Neuronal stem cell (in vitro differentiated cells): ENCODE measurements around the gene KCNK3.

Source experiments
- DNase-seq: peaks from one replicate; pipeline ENCODE4 v3.0.0-alpha.2; 2013; ENCODE audit warnings: low spot score
- H2AFZ ChIP-seq: one replicate; pipeline ENCODE4 v1.6.1; 2013; ENCODE audit warnings: mild to moderate bottlenecking, low read length, inconsistent platforms
- H2AK5ac ChIP-seq: 2 replicates; pipeline ENCODE4 v1.6.1; 2013; ENCODE audit warnings: low read depth, mild to moderate bottlenecking, inconsistent platforms, low read length, moderate library complexity, mixed read lengths
- H2BK120ac ChIP-seq: 2 replicates; pipeline ENCODE4 v1.6.1; 2013; ENCODE audit warnings: low read depth, mild to moderate bottlenecking, inconsistent platforms, low read length, moderate library complexity, mixed read lengths
- H2BK12ac ChIP-seq: one replicate; pipeline ENCODE4 v1.6.1; 2013; ENCODE audit warnings: low read length, inconsistent platforms
- H2BK15ac ChIP-seq: 2 replicates; pipeline ENCODE4 v1.6.1; 2013; ENCODE audit warnings: mild to moderate bottlenecking, low read length, inconsistent platforms, mixed read lengths
- H2BK5ac ChIP-seq: one replicate; pipeline ENCODE4 v1.6.1; 2013; ENCODE audit warnings: inconsistent platforms, mild to moderate bottlenecking, low read length, moderate library complexity
- H3K14ac ChIP-seq: one replicate; pipeline ENCODE4 v1.6.1; 2013; ENCODE audit warnings: low read length, inconsistent platforms
- H3K18ac ChIP-seq: 2 replicates; pipeline ENCODE4 v1.6.1; 2013; ENCODE audit warnings: low read length, inconsistent platforms
- H3K23ac ChIP-seq: 2 replicates; pipeline ENCODE4 v1.6.1; 2013; ENCODE audit warnings: low read depth, mild to moderate bottlenecking, mixed read lengths, low read length, inconsistent platforms; ENCODE audit not compliant: poor library complexity
- H3K27ac ChIP-seq: replicated peaks from 3 replicates; pipeline ENCODE4 v1.5.1; 2013; ENCODE audit warnings: low read length, inconsistent platforms
- H3K27me3 ChIP-seq, 3 experiments: 2 replicates each; pipeline ENCODE4 v1.6.1; 2013; ENCODE audit warnings: low read length in 3 of 3, mild to moderate bottlenecking in 2 of 3, inconsistent platforms in 1 of 3, low read depth in 1 of 3, mixed read lengths in 1 of 3, moderate library complexity in 1 of 3; ENCODE audit not compliant: control insufficient read depth in 3 of 3, insufficient read depth in 3 of 3
- H3K36me3 ChIP-seq, 2 donors: replicated peaks in 1 of 2; 2 replicates each; pipeline ENCODE4 v1.6.1; 2013; ENCODE audit warnings: low read length in 2 of 2; ENCODE audit not compliant: control insufficient read depth in 2 of 2, insufficient read depth in 2 of 2
- H3K4ac ChIP-seq: 2 replicates; pipeline ENCODE4 v1.6.1; 2013; ENCODE audit warnings: inconsistent platforms, mild to moderate bottlenecking, low read length, moderate library complexity
- H3K4me1 ChIP-seq, 2 donors: 1 replicate in 1 of 2; 2 replicates in 1 of 2; pipeline ENCODE4 v1.6.1; 2013; ENCODE audit warnings: low read length in 2 of 2, low read depth in 1 of 2; ENCODE audit not compliant: control insufficient read depth in 2 of 2, insufficient read depth in 1 of 2
- H3K4me2 ChIP-seq: one replicate; pipeline ENCODE4 v1.6.1; 2013; ENCODE audit warnings: mild to moderate bottlenecking, low read length, inconsistent platforms; ENCODE audit not compliant: insufficient read depth, poor library complexity, severe bottlenecking
- H3K4me3 ChIP-seq, 2 donors: 2 replicates each; pipeline ENCODE4 v1.5.1; 2013; ENCODE audit warnings: low read length in 2 of 2, mild to moderate bottlenecking in 2 of 2, inconsistent platforms in 1 of 2, moderate library complexity in 1 of 2
- H3K79me1 ChIP-seq: one replicate; pipeline ENCODE4 v1.6.1; 2013; ENCODE audit warnings: low read depth, mild to moderate bottlenecking, inconsistent platforms, low read length, moderate library complexity
- H3K9ac ChIP-seq: one replicate; pipeline ENCODE4 v1.6.1; 2013; ENCODE audit warnings: mild to moderate bottlenecking, low read depth, low read length, inconsistent platforms; ENCODE audit not compliant: poor library complexity
- H3K9me3 ChIP-seq, 2 donors: replicated peaks in 1 of 2; 2 replicates each; pipeline versions ENCODE3 to v1.6.1; 2013; ENCODE audit warnings: low read length in 2 of 2, mild to moderate bottlenecking in 2 of 2, inconsistent platforms in 1 of 2, low read depth in 1 of 2, mixed read lengths in 1 of 2, moderate library complexity in 1 of 2; ENCODE audit not compliant: control insufficient read depth in 2 of 2, insufficient read depth in 1 of 2
- H4K8ac ChIP-seq: one replicate; pipeline ENCODE4 v1.6.1; 2013; ENCODE audit warnings: low read depth, mild to moderate bottlenecking, inconsistent platforms, low read length, moderate library complexity
- H4K91ac ChIP-seq: one replicate; pipeline ENCODE4 v1.6.1; 2013; ENCODE audit warnings: low read length, low read depth, mild to moderate bottlenecking, inconsistent platforms; ENCODE audit not compliant: poor library complexity
- WGBS, 2 donors: extraction: QIAGEN DNeasy Blood & Tissue Kit; methylation state at CpG; one replicate each; pipeline ENCODE4 v1.1.7; 2013; ENCODE audit warnings: missing lambda C conversion rate in 2 of 2, mixed read lengths in 1 of 2; ENCODE audit not compliant: insufficient read length in 2 of 2, insufficient replicate concordance in 1 of 2; ENCODE audit errors: extremely low coverage in 2 of 2; 5-methylcytosine and 5-hydroxymethylcytosine counted together

KCNK3 gene

DNA sequence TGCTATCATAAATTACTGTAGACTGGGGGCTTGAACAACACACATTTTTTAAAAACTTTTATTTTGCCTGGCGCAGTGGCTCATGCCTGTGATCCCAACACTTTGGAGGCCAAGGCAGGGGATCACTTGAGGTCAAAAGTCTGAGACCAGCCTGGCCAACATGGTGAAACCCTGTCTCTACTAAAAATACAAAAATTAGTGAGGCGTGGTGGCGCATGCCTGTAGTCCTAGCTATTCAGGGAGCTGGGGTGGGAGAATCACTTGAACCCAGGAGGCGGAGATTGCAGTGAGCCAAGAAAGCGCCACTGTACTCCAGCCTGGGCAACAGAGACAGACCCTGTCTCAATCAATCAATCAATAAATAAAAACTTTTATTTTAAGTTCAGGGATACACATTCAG lies 9.1 kb downstream of the KCNK3 start:
- no peak overlapping the region for H3K4me2 ChIP-seq
- peaks cover 0 to 2% (median 0%) of the 10 kb centered on the region in 3 experiments for H3K27me3 ChIP-seq
- H4K8ac ChIP-seq = no peak overlapping the region
- H2AK5ac ChIP-seq = no peak overlapping the region
- H4K91ac ChIP-seq = no peak overlapping the region
- no peak overlapping the region for H3K4ac ChIP-seq
- H2AFZ ChIP-seq = no peak overlapping the region
- H3K9me3 ChIP-seq = no peaks in the 10 kb centered on the region
- no peak overlapping the region for H3K27ac ChIP-seq
- WGBS, 2 donors = no CpG with 5 or more reads among the region's 5 CpGs
- no peaks in the 10 kb centered on the region for H3K36me3 ChIP-seq
- no peak overlapping the region for H2BK5ac ChIP-seq
- H3K14ac ChIP-seq = no peak overlapping the region
- H3K18ac ChIP-seq = no peak overlapping the region
- DNase-seq = no peak
- no peak overlapping the region for H3K9ac ChIP-seq
- H3K4me3 ChIP-seq = no peak overlapping the region
- no peak overlapping the region for H2BK12ac ChIP-seq
- no peaks in the 10 kb centered on the region for H3K79me1 ChIP-seq
- H2BK120ac ChIP-seq = no peak overlapping the region
- no peak overlapping the region for H3K23ac ChIP-seq
- H3K4me1 ChIP-seq = peaks cover under 1 to 3% of the 10 kb centered on the region in 2 donors
- no peak overlapping the region for H2BK15ac ChIP-seq

DNA sequence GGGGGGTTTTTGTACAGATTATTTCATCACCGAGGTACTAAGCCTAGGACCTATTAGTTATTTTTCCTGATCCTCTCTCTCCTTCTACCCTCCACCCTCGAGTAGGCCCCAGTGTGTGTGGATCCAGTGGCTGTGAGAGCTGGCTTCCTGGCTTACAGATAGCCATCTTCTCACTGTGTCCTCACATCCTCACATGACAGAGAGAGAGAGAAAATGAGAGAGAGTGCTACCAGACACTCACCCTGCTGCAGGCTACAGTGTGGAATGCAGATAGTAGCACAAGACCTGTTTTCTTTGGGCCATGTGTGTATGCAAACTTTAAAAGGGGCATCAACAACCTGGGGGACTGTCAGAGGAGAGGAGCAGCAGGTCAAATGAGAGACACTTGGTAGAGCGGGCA lies 9.5 kb downstream of the KCNK3 start:
- no peak for DNase-seq
- Histone ChIP-seq H2BK15ac (no peak overlapping the region), H3K14ac (no peak overlapping the region)

GRCh38 chr2:26704441-26704977 lies 12.0 kb downstream of the KCNK3 start:
- H2BK120ac ChIP-seq = no peak overlapping the region
- H2BK12ac ChIP-seq = no peak overlapping the region
- H3K79me1 ChIP-seq = no peaks in the 10 kb centered on the region
- DNase-seq = no peak
- H3K36me3 ChIP-seq = no peaks in the 10 kb centered on the region
- no peak overlapping the region for H3K9ac ChIP-seq
- no peak overlapping the region for H2AFZ ChIP-seq
- no peak overlapping the region for H2AK5ac ChIP-seq
- no peaks in the 10 kb centered on the region for H3K27me3 ChIP-seq
- H3K4me3 ChIP-seq = no peak overlapping the region
- no peak overlapping the region for H2BK5ac ChIP-seq
- H4K8ac ChIP-seq = no peak overlapping the region
- H2BK15ac ChIP-seq = no peak overlapping the region
- no peak overlapping the region for H3K4me2 ChIP-seq
- H3K23ac ChIP-seq = no peak overlapping the region
- no peak overlapping the region for H3K14ac ChIP-seq
- no peak overlapping the region for H4K91ac ChIP-seq
- no peak overlapping the region for H3K18ac ChIP-seq
- no CpG with 5 or more reads among the region's 7 CpGs for WGBS, 2 donors
- no peak overlapping the region for H3K27ac ChIP-seq
- no peaks in the 10 kb centered on the region for H3K9me3 ChIP-seq
- no peak overlapping the region for H3K4ac ChIP-seq
- peaks cover 13 to 16% of the 10 kb centered on the region in 2 donors for H3K4me1 ChIP-seq

More for the DNA sequence above, 9.5 kb downstream of the KCNK3 start:
- Histone ChIP-seq H3K36me3 (no peaks in the 10 kb centered on the region), H2AK5ac (no peak overlapping the region), H3K23ac (no peak overlapping the region), H3K4me1 (peaks cover 5 to 7% of the 10 kb centered on the region in 2 donors), H3K18ac (no peak overlapping the region), H2BK5ac (no peak overlapping the region), H3K27me3 (no peaks in the 10 kb centered on the region), H3K9me3 (no peaks in the 10 kb centered on the region), H3K4me3 (no peak overlapping the region), H3K9ac (no peak overlapping the region), H2AFZ (no peak overlapping the region), H4K91ac (no peak overlapping the region), H3K79me1 (no peaks in the 10 kb centered on the region), H3K27ac (no peak overlapping the region), H2BK120ac (no peak overlapping the region), H4K8ac (no peak overlapping the region), H2BK12ac (no peak overlapping the region), H3K4ac (no peak overlapping the region), H3K4me2 (no peak overlapping the region)
- no CpG with 5 or more reads among the region's 3 CpGs for WGBS, 2 donors

DNA sequence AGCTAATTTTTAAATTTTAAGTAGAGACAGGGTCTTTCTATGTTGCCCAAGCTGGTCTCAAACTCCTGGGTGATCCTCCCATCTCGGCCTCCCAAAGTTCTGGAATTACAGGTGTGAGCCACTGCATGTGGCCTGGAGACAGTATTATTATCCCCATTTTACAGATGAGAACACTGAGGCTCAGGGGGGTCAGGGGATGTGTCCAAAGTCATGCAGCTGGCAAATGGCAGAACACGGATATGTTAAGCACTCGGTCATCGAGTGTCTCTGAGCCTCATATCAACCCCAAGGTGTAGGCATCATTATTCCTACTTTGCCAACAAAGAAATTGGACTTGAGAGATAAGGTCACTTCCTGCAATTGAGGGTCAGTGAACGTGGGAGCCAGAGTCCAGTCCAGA lies 12.6 kb downstream of the KCNK3 start:
- no peak overlapping the region for H2BK120ac ChIP-seq
- no CpG with 5 or more reads among the region's 5 CpGs for WGBS, 2 donors
- no peak overlapping the region for H3K4ac ChIP-seq
- H3K79me1 ChIP-seq = no peaks in the 10 kb centered on the region
- no peak overlapping the region for H3K18ac ChIP-seq
- no peak overlapping the region for H2BK15ac ChIP-seq
- H3K9ac ChIP-seq = no peak overlapping the region
- H3K27ac ChIP-seq = no peak overlapping the region
- H2BK5ac ChIP-seq = no peak overlapping the region
- no peak overlapping the region for H3K23ac ChIP-seq
- no peak overlapping the region for H3K4me2 ChIP-seq
- H3K4me1 ChIP-seq = peaks cover 18 to 19% of the 10 kb centered on the region in 2 donors
- no peaks in the 10 kb centered on the region for H3K36me3 ChIP-seq
- H2AFZ ChIP-seq = no peak overlapping the region
- no peaks in the 10 kb centered on the region for H3K27me3 ChIP-seq
- H3K9me3 ChIP-seq = no peaks in the 10 kb centered on the region
- no peak overlapping the region for H4K91ac ChIP-seq
- no peak overlapping the region for H3K4me3 ChIP-seq
- H4K8ac ChIP-seq = no peak overlapping the region
- no peak overlapping the region for H2BK12ac ChIP-seq
- no peak for DNase-seq
- no peak overlapping the region for H3K14ac ChIP-seq
- no peak overlapping the region for H2AK5ac ChIP-seq
